ENCODE data around the gene TBC1D10B.
"Not testable (repeated sequence)": the region's sequence is repeated elsewhere in the genome, so short reads cannot be mapped to it uniquely, and the experiment has no call there.

The TBC1D10B gene

GRCh38 chr16:30335028-30335597 lies 35.2 kb downstream of the TBC1D10B start:
- peak; percentile 51; the same call in 1 of the 2 replicates for TF ChIP-seq POLR2AphosphoS5 (IDR thresholded peaks at IDR 0.05; ENCODE audit: low read depth)
- peak; percentile 64 to 81 for DNase-seq (ENCODE audit: low read depth in 1 of 2, low spot score in 1 of 2)
- Histone ChIP-seq H3K4me3 (replicated peaks; ENCODE audit: insufficient read depth, low read length) (peak overlapping the region; percentile 64), H3K27ac (replicated peaks) (peak overlapping the region; percentile 87)
- not testable (repeated sequence) for H3K27me3 ChIP-seq (ENCODE audit: insufficient read depth, poor library complexity, severe bottlenecking)

DNA sequence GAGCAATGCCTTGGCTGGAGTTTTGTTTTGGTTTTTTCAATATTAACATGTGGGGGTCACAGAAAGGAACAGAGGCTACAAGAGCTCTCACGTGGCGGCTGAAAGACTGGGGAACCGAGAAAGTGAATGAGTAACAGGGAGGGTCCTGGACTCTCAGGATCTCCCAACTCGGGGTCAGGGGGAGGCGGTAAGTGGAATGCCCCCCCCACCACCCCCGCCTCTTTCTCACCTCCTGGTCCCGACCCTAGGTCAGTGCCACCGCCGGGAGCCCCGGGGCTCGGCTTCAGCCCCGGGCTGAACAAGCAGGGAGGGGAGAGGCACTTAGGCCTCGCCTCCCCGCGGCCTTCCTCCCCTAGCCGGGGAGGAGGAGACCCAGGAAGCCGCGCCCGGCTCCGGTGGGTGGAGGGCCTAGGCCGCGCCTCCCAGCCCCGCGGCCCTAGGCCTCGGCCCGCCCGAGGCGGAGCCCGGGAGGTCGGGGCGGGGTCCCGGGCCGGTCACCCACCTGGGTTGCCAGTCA lies 35.8 kb downstream of the TBC1D10B start:
- H3K27ac ChIP-seq (replicated peaks) = peak overlapping the region; percentile 87
- H3K27me3 ChIP-seq (ENCODE audit: insufficient read depth, poor library complexity, severe bottlenecking) = not testable (repeated sequence)
- peak in 1 of 2 experiments; percentile 81 for DNase-seq (ENCODE audit: low read depth in 1 of 2, low spot score in 1 of 2)
- peak overlapping the region; percentile 64 for H3K4me3 ChIP-seq (replicated peaks; ENCODE audit: insufficient read depth, low read length)

DNA sequence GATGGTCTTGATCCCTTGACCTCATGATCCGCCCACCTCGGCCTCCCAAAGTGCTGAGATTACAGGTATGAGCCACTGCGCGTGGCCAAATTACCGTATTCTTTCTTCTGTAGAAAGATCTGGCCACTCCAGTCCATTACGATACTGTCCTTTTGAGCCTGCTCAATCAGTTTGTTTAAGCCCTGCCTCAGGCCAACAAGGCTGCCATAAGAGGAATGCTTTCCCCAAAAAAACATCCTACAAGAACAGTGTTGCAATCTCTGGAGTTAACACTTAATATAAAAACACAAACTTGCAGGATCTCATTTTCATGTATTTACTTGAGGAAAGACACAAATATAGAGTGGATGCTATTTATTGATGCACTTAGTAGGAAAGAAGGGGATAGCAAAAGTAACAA lies 46.1 kb downstream of the TBC1D10B start:
- DNase-seq (ENCODE audit: low read depth in 1 of 2, low spot score in 1 of 2); H3K4me3 ChIP-seq (replicated peaks; ENCODE audit: insufficient read depth, low read length); H3K27me3 ChIP-seq (ENCODE audit: insufficient read depth, poor library complexity, severe bottlenecking); H3K27ac ChIP-seq (replicated peaks): not testable (repeated sequence)

GRCh38 chr16:30318647-30319046 lies 51.6 kb downstream of the TBC1D10B start:
- not testable (repeated sequence) for H3K4me3 ChIP-seq (replicated peaks; ENCODE audit: insufficient read depth, low read length); H3K27me3 ChIP-seq (ENCODE audit: insufficient read depth, poor library complexity, severe bottlenecking); DNase-seq (ENCODE audit: low read depth in 1 of 2, low spot score in 1 of 2); H3K27ac ChIP-seq (replicated peaks)

GRCh38 chr16:30310937-30311336 lies 59.4 kb downstream of the TBC1D10B start:
- not testable (repeated sequence) for DNase-seq (ENCODE audit: low read depth in 1 of 2, low spot score in 1 of 2); H3K4me3 ChIP-seq (replicated peaks; ENCODE audit: insufficient read depth, low read length); H3K27me3 ChIP-seq (ENCODE audit: insufficient read depth, poor library complexity, severe bottlenecking); H3K27ac ChIP-seq (replicated peaks)

DNA sequence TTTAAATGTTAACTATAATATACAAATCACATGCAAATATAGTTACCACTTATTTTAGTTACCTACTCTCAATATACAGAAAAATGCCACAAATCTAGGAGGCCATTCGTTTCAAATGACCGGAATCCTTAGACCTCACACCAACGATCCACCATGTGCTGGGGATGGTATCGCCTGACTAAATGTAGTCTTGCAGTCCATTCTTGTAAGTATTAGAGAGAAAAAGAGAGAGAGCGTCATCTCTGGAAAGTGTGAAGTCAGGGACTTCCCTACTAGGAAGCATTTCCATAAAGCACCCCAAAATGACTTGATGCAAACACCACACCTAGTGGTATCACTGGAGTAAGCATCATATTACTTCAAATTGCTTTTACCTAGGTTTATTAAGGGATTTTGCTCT lies 61.0 kb downstream of the TBC1D10B start:
- H3K27ac ChIP-seq (replicated peaks) = peak overlapping the region; percentile 75
- not testable (repeated sequence) for DNase-seq (ENCODE audit: low read depth in 1 of 2, low spot score in 1 of 2)

More for the DNA sequence above, 61.0 kb downstream of the TBC1D10B start:
- H3K27me3 ChIP-seq (ENCODE audit: insufficient read depth, poor library complexity, severe bottlenecking); H3K4me3 ChIP-seq (replicated peaks; ENCODE audit: insufficient read depth, low read length): not testable (repeated sequence)

Data from HL-60 (cell line).